NAMALWA (cell line): Measurements from ENCODE around the gene IFIT1B.
"Not testable (repeated sequence)": the region's sequence is repeated elsewhere in the genome, so short reads cannot be mapped to it uniquely, and the experiment has no call there.

ENCODE experiments used
- DNase-seq: peaks from one replicate; pipeline ENCODE4 v3.0.0-alpha.2; 2015; ENCODE audit warnings: low spot score

IFIT1B gene, protein sequence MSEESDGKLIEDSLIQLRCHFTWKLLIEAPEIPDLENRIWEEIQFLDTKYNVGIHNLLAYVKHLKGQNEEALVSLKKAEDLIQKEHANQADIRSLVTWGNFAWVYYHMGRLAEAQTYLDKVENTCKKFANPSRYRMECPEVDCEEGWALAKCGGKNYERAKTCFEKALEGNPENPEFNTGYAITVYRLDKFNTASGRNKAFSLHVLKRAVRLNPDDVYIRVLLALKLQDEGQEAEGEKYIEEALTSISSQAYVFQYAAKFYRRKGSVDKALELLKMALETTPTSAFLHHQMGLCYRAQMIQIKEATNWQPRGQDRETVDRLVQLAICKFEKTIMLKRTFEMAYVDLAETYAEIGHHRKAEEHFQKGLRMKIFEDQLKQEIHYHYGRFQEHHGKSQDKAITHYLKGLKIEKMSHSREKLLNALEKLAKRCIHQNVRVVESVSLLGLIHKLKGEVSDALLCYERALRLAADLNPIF

DNA sequence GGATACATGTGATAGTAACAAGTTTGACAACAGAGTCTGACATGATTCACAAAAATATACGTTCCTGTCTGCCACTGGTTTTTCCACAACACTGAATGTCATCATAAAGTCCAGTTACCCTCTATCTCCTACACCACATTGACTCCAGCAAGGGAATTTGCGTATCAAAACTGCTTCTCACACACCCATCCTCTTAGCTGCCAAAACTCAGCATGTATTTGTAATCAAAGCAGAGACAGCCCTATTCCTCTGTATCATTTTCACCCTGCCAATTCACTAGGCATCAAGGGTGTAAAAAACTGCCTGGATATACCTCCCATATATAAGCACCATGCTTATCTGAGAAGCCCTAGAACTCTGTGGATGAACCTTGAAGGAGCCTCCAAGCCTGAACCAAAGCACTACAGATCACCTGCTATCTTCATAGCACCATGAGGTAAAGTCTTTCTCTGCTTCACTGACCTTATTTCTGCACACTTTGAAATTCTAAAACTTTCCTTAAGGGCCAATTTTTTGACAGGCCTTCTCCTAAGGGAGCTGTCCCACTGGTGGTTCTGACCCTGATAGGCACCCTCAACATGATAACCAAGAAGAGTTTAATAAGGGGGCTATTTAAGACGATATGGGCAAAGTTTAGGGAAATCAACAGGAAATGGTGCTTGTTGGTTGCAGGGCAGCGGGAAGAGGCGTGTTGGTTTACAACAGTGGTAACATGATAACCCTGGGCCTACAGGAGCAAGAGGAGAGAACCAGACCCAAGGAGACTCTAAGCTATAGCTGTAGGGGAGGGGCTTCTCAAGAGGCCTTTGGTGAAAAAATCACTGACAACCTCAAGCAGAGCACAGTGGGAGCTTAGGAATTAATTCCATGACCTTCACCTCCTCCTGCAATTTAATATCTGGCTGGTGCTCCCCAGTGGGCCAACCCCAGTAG is at the start of gene IFIT1B:
TSS of gene IFIT1B (plus strand) at position 352 of the 933 bp plus-strand sequence. CDS start at position 432, 80 bp downstream.
- no peak for DNase-seq

DNA sequence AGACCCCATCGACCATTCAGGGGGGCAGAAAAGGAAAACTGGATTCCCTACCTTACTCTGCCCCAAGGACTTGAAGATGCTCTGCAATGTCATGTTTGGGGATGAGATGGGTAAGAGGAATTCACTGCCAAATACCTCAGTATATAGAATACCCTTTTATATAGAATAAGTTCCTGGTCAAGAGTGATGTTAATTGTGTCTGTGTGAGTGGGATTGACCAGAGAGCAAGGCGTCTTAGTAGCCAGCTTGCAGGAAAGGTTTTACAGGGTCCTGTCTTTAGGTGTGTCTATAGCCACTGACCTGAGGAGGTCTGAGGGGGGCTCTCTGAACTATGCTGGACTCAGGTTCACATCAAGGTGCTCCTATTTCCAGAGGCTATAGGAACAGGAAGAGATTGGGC is 48.7 kb upstream of the IFIT1B start:
- DNase-seq = no peak

DNA sequence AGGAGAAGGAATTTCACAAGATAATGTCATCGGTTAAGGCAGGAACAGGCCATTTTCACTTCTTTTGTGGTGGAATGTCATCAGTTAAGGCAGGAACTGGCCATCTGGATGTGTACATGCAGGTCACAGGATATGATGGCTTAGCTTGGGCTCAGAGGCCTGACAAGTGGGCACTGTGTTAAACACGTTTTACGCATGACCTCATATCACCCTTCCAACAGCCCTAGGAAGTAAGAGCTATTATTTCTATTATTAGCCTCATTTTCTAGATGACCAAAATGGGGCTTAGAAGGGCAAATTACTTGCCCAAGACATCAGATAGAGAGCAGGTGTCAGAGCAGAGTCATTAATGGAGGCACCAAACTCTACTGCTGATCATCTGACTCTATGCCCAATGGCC is 47.8 kb upstream of the IFIT1B start:
- not testable (repeated sequence) for DNase-seq

DNA sequence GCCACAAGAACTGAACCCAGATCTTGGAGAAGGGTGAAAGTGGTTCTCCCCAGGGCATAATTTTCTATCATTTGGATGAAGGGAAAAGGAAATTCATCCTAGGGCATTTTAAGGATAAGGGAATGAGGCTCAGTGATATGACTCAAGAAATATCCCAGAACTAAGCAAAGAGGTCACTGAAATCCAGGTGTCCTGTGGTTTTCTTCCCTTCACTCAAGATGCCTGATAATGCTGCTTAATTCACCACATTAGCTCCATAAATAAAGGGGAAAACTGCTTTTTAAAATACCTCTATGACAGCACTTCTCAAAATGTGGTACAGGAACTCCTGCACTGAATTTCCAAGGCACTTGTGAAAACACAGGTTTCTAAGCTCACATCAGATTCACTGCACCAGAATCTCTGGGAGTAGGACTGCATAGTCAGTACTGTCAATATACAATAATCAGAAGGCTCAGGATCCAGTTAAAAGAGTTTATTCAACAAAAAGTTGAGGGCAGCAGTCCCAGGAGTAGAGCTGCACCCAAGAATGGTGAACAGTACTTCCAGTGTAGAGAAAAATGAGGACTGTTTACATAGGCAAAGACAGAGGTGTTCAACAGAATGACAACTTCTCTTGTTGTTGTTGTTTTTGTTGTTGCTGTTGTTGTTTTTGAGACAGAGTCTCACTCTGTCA is 47.2 kb upstream of the IFIT1B start:
- DNase-seq = no peak

DNA sequence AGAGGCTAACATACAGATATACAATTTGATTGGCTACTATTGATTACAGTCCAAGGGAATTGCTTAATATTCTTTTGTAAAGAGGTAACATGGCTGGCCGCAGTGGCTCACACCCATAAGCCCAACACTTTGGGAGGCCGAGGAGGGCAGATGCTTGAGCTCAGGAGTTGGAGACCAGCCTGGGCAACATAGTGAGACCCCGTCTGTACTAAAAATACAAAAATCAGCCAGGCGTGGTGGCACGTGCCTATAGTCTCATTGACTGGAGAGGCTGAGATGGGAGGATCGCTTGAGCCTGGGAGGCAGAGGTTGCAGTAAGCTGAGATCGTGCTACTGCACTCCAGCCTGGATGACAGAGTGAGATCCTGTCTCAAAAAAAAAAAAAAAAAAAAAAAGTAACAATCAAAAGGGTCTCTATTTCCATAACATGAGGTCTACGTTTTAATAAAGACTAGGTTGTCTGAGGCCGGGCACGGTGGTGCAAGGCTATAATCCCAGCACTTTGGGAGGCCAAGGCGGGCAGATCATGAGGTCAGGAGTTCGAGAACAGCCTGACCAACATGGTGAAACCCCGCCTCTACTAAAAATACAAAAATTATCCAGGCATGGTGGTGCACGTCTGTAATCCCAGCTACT is 46.3 kb upstream of the IFIT1B start:
- not testable (repeated sequence) for DNase-seq

DNA sequence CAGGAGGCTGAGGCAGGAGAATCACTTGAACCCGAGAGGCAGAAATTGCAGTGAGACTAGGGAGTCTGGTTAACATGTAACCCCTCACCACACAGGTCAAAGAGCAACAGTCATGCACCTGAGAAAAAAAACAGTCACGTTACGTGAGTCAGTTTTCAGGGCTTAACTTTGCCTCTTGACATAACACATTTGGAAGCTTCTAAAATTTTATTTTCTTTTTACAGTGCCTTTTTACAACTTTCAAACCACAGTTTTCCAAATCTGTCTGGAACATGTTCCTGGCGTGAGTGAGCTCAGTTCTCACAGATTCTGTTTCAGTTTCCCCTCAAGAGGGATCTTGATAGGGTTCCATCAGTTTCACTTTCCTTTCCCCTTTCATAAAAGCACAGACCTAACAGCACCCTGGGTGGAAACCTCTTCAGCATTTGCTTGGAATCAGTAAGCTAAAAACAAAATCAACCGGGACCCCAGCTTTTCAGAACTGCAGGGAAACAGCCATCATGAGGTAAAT is 45.7 kb upstream of the IFIT1B start:
- peak; percentile 85 for DNase-seq

DNA sequence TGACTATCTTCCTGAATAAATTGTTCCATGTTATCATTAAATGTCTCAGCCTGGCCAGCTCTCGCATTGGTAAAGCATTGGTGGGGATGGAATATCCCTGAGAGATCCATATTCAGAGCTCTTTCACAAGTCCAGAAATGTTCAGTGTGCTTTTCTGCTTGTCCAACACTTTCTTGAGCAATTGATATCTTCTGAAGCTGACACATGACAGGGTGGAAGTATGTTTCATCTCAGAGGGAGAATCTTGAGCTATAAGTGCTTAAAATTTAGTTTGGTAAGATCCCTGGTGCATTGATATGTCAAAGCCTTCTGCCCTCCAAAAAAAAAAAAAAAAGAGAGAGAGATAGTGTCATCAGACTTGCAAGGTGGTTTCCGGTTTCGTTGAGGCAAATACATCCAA is 42.6 kb upstream of the IFIT1B start:
- no peak for DNase-seq

DNA sequence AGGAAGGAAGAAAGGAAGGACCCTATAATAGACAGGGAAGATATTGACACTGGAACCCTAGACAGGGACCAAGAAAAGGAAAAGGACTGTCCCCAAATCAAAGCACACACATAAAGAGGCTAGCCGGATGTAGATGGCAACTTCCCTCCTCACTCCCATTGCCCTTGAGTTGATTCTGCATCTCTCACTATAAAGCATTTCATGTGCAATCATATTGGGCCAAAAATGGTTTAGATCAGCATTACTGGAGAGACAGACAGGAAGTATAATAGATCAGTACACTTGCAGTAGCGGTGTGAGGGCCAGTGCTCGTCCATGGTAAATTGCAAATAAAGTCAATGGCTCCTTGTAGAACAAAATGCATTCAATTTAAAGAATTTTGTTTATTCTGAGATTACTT is 41.6 kb upstream of the IFIT1B start:
- no peak for DNase-seq

DNA sequence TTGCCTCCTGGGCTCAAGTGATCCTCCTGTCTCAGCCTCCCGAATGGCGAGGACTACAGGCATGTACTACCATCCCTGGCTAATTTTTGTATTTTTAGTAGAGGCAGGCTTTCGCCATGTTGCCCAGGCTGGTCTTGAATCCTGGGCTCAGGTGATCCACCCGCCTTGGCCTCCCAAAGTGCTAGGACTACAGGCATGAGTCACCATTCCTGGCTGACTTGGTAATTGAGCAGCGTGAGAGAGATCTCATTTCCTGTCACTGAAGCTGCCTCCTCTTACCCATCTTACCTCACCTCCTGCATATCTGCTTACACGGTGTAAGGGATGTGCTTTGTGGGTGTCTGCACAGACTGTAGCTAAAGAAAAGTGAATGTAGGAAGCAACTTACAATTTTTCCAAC is 40.4 kb upstream of the IFIT1B start:
- DNase-seq = no peak

DNA sequence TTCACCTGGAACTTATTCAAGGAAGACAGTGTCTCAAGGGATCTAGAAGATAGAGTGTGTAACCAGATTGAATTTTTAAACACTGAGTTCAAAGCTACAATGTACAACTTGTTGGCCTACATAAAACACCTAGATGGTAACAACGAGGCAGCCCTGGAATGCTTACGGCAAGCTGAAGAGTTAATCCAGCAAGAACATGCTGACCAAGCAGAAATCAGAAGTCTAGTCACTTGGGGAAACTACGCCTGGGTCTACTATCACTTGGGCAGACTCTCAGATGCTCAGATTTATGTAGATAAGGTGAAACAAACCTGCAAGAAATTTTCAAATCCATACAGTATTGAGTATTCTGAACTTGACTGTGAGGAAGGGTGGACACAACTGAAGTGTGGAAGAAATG is 39.1 kb upstream of the IFIT1B start:
- no peak for DNase-seq

DNA sequence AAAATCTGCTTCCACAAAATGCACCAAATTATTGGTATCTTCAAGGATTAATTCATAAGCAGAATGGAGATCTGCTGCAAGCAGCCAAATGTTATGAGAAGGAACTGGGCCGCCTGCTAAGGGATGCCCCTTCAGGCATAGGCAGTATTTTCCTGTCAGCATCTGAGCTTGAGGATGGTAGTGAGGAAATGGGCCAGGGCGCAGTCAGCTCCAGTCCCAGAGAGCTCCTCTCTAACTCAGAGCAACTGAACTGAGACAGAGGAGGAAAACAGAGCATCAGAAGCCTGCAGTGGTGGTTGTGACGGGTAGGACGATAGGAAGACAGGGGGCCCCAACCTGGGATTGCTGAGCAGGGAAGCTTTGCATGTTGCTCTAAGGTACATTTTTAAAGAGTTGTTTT is 38.0 kb upstream of the IFIT1B start:
- DNase-seq = no peak

DNA sequence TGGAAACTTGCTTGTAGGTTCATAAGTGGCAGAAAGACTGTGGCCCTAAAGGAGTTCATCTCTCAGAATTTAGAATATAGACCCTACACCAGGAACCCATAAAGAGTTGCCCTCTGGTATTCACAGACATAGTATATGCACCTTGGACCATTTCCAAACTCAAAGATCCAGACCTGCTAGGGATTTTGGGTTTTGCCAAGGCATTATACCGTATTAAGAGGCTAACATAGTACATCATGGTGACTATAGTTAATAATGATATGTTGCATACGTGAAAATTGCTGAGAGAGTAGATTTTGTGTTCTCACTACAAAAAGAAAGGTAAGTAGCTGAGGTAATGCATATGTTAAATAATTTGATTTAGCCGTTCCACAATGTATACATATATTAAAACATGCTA is 36.2 kb upstream of the IFIT1B start:
- no peak for DNase-seq

DNA sequence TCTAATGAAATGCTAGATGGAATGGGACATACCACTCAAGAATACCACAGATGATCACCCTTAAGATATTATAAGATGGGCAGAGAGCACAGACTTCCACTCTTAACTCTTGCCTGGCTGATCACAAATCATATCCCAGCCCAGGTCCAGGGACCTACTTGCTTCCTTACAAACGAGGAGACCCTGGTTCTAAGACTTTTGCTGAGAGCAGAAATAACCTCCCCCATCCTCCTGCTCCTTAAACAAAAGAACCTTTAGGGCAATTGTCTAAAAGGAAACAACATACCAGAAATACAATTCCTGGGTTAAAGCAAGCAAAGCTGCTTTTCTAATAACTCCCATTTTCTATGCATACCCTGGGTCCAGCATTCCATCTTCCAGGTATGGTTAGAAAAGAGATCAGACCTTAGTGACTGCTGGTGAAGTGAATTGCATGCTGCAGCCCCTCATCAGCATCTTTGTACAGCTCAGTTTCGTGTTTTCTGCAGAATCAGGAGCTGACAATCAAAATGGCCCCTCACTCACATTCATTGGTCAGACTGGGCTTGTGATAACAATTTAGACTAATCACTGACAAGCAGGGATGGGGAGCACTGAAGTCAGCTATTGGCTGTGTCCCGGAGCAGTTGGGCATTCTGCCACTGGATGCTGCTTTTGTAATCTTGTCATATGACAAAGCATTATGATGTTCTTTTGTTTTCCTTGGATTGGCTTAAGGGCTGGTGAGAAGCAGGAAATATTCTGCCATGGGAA is 35.5 kb upstream of the IFIT1B start:
- DNase-seq = no peak

DNA sequence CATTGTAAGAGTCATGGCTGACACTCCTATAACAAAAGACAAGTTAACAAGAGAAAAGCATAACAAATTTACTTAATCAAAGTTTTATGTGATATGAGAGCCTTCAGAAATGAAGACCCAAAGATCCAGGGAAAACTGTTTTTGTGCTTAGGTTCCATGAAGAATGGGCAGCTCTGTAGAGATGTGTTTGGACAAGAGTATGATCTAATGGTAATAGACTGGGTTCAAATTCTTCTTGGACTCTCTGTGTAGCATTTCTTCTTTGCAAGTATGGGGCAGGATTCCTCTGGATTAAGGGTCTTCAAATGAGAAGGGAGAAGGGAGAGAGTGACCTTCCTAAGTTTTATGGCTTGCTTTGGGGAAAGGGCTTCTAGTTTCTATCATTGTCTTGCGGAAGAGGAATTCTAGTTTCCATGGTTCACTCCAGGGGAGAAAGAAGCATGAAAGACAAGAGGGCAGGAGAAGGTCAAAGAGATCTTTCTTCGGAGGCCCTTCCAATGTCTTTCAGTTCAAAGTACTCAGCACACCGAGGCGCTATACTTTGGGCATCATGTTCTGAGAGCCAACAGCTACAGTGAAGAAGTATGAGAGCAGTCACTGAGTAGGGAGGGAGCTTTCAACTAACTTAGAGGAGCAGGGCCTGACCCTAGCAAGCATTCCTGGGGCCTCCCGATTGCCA is 34.6 kb upstream of the IFIT1B start:
- DNase-seq = no peak

DNA sequence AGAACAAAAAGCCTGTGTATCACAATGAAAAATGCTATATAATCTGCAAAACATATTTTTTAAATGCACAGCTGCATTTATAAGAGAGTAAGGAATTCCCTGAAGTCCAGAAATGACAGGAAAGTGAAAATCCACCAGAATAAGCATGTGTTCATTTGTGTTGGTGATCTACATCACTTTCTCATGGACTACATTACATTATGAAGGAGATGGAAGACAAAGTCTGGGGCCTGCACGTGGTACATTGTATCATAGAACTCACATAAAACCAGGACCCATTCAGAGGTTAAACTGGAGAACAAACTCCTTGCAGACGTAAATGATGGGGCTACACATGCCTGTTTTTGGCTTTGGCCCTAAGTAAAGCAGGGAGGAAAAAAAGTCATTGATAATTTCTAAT is 33.7 kb upstream of the IFIT1B start:
- DNase-seq = no peak

DNA sequence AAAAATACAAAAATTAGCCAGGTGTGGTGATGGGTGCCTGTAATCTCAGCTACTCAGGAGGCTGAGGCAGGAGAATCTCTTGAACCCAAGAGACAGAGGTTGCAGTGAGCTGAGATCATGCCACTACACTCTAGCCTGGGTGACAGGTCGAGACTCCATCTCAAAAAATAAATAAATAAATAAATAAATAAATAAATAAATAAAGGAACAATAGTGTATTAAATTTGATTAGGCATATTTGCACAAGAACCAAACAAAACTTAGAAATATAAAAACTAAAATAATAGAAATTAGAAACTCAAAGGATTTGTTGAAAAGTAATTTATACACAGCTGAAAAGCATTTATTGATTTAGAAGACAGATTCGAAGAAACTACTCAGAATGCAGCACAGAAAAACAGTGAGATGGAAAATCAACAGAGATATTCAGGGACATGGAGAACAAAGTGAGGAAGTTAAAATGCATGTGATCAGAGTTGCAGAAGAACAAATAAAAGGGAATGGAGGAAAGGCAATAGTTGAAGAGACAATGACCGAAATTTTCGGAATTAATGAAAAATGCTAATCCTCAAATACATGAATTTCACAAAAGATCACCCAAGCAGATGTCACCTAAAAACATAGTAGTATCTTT is 32.4 kb upstream of the IFIT1B start:
- DNase-seq = no peak

DNA sequence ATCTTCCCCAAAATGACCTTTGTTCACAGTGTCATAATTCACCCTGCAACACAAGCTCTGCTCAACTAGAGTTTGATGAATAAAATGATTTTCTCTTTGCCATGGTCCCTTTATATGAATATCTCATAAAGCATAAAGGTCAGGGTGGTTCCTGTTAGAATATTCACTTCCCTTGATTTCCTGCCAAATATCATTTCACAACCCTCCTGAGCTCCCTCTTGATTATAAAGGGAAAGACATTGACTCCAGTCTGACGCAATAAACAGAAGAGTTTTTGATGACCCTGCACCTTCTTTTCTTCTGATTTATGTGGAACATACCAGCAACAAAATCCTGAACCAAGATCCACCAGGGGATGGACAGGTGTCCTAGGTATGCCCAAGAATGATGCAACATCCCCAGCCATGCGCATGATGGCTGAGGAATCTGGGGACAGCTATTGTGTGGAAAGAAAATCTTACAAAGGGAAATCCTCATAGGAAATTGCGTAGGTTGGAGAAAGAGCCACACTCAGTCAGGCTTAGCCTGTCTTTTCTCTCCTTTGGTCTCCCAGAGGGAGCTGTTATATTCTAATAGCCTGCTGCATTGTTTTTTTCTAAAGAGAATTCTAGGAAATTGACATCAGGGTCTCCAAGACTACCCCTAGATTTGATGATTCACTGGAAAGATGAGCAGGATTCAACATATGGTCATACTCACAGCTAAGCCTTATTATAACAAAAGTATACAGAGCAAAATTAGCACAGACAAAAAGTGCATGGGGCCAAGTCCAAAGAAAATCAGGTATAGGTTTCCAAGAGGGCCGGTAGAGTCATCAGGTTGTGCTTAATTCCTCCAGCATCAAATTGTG is 31.2 kb upstream of the IFIT1B start:
- no peak for DNase-seq

DNA sequence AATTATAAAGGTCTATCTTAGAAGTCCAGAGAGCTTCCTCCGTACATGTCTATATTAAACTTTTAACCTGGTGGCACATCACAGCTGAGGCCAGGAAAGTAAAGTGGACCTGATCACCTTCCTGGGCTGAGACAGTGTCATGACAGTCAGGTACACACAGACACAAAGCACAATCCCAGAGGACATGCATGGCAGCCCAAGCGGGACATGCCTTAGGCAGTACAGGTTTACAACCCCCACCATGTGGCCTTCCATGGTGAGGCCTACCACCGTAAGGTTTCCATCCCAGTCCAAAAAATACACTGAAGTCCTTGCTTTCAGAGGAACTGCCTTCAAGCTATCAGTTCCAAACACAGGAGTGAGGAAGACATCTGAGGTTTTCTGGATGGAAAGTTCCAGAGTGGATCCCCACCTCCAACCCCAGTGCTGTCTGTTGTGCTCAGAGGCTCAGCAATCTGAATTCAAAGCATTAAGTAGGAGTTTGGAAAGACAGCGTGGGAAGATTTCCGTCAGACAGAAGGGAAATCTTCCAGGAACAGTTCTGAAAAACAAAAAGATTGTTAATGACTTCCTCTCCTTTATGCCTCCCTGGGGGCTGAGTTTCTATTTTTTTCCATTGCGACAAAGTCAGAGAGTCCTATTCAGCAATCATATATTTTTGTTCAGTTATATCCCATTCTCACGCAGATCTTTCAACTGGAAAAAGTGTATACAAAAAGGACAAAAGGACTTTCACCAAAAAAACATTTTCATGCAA is 30.0 kb upstream of the IFIT1B start:
- peak; percentile 29 for DNase-seq
